Glomerular visceral epithelial cell (primary cell): ENCODE results near the gene RCN1.
"Not testable (repeated sequence)": the region's sequence is repeated elsewhere in the genome, so short reads cannot be mapped to it uniquely, and the experiment has no call there.

Experiments used
- DNase-seq: peaks from one replicate; pipeline ENCODE4 v3.0.0-alpha.2; 2016; ENCODE audit errors: extremely low spot score

Gene RCN1

DNA sequence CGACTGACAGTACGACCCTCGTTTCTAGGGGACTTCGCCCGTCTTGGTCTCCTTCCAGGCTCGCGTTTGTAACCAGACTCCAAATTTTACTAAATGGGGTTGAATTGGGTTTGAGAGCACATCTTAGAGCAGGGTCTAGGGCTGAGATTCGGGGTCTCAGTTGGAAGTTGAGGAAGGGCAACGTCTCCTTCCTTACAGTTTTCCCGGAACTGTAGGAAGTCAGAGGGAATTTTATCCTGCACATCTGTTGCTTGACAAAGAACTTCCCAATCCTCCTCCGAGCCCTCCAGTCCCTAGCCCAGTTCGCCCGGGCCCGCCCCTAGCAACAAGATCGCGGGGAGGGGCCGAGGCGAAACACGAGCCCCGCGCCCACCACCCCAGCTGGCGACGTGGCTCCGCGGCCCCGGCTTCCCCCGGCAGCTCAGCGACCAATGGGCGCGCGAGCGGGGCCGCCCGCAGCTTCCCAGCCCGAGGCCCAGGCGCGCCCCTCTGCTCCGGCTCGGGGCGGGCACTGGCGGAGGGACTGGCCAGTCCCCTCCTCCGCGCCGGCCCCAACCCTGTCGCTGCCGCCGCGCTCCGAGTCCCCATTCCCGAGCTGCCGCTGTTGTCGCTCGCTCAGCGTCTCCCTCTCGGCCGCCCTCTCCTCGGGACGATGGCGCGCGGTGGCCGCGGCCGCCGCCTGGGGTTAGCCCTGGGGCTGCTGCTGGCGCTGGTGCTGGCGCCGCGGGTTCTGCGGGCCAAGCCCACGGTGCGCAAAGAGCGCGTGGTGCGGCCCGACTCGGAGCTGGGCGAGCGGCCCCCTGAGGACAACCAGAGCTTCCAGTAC, at the start of gene RCN1:
Gene RCN1, plus strand, starts transcription at position 530 of the 826 bp plus-strand sequence. Its CDS starts 123 bp downstream, at position 653.
- peak; percentile 76 for DNase-seq

DNA sequence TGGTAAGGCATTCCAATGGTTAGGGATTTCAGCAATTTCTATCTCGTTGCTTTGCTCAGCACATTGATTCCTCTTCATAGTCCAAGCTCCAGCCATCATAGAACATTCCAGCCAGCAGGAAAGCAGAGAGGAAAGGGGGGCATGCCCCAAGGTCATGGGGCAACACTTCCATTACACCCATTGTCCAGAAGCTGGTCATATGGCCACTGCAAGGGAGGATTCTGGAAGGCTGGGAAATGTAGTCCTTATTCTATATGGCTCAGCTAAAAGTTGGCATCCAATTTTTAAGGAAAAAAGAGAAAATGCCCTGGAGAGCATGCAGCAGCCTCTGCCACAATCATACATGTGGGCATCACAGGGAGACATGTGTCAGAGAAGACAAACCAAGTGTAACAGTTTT, 47.1 kb upstream of the RCN1 start:
- DNase-seq = no peak

DNA sequence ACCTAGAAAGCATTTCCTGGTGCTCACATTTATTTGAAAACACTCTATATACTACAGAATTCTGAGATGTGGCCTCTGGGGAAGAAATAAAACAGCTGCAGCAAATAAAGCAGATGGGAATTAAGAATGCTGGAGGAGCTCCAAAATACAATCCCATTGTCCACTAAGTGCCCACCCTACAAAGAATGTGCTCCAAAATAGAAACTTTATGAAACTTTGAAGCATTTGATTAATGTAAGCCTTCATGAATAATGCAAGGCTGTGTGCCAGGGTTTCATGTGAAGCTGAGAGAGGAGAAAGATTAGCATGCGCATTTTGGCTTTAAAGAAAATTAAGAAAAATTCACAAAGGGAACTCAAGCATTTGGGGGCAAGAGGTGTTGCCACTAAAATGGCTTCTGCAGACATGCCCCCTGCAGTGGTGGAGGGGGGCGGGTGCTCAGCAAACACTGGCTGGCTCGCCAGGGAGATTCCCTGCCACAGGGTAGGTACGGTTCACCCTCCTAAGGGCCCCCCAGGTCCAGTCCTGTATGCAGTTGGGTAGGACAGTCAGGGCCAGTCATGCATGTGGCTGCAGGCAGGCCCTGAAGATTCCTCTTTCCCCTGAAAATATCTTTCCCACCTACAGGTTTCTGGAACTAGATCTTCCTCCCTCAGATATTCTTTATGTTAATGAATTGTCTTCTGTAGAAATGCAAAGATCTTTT, 46.6 kb upstream of the RCN1 start:
- DNase-seq = no peak

DNA sequence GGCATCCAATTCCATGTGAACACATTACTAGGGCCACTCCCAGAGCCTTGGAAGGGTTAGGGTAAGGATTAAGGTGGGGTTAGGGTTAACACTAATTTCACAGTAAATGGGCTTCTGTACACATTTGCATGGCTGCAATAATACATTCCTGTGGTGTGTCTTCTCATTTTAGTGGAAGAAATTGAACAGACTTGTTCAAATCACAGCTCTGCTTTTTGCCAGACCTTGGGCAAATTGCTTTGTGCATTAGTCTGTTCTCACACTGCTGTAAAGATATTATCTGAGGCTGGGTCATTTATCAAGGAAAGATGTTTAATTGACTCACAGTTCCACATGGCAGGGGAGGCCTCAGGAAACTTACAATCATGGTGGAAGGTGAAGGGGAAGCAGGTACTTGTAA, 45.4 kb upstream of the RCN1 start:
- no peak for DNase-seq

DNA sequence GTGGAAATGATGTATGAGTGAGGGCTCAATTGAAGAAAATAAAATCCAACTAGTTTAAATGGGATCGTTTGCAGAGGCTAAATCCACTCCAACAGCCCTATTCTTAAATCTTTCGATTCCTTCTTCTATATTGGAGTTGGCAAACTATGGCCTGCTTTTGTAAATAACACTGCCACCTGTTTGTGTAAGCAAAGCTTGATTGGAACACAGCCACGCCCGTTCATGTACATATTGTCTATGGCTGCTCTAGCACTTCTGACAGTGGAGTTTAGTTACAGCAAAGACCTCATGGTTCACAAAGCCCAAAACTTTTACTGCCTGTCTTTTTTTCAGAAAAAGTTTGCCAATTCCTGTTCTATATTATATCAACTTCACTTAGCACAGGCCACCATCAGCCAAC, 40.6 kb upstream of the RCN1 start:
- no peak for DNase-seq

DNA sequence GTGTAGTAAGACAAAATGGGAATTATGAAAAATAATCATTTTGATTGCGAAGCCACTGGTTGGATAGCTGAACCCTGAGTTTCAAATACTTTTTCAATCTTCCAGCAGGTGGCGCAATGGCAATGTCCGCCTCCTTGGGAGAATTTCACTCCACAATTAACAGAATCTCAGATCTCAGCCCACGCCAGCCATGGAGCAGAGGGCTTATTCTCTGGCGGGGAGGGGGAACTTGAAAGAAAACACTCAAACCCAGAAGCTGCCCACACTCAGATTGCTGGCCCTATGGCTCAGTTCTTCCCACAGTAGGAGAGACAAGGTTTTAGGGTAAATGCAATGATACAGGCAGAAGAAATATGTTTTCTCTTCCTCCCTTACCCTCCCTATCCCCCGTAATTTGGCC, 38.7 kb upstream of the RCN1 start:
- peak; percentile 53 for DNase-seq

DNA sequence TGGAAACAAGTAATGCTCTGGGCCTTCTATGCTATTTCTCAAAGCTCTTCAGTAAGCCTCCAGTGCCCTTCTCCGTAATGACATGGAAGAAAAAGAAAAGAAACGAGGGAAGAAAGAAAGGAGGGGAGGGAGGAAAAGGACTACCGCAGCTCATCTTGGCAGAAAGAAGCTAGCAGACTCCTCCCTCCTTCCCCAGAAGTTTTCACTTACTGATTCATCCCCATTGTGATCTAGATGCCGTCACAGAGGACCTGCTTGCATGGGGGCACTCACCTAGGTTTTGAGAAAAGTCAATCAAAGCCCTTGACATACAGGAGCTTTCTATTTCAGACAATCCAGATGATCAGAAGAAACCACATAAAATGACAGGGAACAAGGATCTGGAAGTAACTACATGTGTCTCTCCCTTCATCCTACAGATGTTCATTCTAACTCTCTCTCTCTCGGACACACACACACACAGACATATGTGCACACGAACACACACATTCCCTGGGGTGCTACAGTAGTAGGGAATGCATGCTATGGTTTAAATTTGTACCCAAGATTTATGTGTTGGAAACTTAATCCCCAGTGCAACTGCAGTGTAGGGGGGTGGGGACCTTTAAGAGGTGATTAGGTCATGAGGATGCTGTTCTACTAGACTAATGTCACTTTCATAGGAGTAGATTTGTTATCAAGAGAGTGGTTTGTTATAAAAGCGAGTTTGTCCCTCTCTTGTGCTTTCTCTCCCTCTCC, 37.6 kb upstream of the RCN1 start:
- DNase-seq = no peak

DNA sequence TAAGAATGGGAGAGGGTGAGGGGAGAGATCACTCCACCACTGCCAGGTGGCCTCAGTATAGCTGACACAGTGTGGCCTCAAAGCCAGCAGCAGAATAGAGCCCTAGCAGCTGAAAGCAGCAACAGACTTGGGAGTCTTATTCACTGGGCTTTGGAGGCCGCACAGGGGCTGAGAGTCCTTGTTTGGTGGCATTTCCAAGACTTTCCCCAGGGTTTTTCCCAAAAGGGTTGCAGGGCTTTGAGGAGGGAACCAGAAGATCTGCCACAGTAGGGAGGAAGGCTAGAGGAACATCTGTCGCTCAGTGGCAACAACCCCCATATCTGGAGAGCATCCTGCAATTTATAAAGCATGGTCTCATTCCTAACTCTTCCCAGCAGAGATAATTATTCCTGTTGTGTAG, 35.0 kb upstream of the RCN1 start:
- DNase-seq = no peak

DNA sequence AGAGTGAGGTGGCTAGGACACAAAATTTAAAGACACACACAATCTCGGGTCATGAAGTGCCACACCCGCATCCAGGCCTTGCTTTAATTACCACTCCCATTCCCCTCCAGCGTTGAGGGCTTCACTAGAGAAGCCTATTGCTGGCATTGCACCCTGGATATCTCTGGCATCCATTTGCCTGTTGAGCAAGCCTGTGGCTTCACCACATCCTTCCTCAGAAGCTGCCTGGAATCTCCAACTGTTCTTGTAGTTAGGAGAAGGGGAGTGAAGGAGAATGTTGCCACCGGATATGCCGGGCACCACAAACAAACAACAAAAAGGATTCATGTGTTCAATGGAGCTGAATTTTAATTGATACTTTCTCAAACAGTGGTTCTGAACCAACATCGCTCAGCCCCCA, 34.4 kb upstream of the RCN1 start:
- peak; percentile 25 for DNase-seq

DNA sequence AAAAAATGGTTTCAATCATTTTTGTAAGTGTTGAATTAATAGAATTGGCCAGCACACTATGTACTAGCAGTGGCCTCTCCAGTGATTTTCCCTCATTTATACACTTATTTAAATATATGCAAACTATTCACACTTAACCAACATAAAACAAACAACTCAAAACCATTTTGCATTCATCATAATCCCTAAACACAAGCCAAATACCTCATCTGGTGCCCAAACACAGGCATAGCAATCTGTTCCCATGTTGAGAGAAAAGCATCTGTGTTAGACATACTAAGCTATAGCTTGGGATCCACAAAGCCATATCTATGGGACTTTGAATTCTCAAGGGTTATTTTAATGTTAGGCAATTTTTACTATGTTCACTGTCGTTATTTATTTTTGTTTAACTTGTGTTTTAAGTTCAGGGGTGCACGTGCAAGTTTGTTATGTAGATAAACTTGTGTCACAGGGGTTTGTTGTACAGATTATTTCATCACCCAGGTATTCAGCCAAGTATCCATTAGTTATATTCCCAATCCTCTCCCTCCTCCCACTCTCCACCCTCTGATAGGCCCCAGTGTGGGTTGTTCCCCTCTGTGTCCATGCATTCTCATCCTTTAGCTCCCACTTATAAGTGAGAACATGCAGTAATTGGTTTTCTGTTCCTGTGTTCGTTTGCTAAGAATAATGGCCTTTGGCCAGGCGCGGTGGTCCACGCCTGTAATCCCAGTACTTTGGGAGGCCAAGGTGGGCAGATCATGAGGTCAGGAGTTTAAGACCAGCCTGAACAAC, 31.0 kb upstream of the RCN1 start:
- DNase-seq = no peak

DNA sequence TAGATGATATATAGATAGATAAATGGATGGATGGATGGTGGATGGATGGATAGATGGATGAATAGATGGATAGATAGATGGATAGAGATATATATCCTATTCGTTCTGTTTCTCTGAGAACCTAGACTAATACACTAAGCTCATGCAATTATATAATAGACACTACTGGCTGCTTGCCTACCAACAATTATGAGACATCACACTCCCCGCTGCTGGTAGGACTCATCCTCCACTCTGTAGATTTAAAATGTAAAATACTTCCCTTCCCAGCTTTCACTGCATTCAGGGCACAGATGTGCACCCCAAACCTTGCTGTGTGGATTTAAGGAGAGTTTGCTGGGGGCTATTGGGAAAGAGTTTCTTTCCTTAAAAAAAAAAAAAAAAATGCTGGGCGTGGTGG, 28.3 kb upstream of the RCN1 start:
- DNase-seq = no peak

DNA sequence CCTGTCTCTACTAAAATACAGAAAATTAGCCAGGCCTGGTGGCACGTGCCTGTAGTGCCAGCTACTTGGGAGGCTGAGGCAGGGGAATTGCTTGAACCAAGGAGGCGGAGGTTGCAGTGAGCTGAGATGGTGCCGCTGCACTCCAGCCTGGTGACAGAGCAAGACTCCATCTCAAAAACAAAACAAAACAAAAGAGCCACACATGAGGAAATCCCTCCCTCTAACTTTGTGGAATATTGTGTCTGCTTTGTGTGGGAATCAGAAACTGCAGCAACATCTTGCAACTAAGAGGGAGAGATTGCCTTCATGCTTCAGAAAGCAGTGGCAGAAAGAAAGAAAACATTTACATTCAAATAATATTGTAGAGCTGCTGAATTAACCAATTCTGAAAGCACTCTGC, 27.8 kb upstream of the RCN1 start:
- DNase-seq = not testable (repeated sequence)

DNA sequence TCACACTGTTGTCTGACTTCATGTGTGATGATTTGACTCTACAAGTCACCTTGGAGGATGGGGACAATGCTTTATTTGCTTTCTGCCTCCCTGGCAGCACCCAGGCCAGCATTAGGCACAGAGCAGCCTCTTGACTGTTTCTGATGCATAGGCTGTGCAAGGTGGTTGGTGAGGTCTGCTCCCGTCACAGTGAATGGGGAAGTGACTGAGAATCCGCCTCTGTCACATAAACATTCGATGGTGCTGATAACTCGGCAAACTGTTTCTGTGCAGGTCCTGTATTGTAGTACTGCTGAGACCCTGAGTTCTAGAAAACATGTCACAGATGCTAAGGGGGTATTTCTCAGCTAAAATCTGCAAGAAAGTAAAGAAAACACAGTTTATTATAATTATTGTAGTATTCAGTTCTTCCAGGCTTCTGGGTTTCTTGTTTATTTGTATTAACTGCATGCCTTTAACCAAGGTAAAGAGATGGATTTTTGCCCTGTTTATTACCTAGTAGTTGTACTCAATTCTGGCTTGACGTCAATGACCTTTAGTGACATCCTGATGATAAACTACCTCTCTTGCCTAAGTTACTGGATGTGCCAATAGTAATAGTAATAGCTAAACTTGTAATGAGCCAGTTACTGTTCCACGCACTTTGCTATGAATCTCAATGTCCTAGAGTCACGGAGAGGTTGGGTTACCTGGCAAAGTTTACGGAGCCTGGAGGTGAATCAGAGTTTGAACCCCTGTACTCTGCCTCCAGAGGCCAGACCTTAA, 24.8 kb upstream of the RCN1 start:
- DNase-seq = no peak

DNA sequence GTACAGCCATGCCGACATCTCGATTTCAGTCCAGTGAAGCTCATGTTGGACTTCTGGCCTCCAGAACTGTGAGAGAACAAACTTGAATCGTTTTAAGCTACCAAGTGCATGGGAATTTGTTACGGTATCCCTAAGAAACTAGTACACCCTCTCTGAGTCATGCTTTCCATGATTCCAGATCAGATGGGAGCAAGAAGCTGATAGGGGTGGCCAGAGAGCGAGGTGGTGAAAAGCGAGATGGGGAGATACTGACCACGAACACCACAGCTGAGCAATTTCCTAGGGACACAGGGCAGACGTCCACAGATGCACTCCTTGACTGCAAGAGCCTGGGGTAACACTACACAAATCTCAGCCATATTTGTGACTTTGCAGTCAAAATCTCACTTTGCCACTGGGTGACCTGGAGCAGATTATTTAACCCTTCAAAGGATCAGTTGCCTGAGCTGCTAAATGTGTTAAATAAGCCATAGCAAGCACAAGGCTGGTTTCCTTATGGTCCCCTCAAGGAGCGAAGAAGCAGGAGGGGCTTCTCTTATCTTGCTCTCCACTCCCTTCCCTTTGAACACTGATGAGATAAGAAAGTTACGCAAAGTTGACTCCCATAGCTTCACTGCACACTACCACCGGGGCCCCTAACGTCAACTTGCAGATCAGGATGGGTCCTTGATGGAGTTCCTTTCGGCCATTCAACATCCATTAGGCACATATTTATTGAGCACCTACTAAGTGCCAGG, 22.6 kb upstream of the RCN1 start:
- peak; percentile 38 for DNase-seq

DNA sequence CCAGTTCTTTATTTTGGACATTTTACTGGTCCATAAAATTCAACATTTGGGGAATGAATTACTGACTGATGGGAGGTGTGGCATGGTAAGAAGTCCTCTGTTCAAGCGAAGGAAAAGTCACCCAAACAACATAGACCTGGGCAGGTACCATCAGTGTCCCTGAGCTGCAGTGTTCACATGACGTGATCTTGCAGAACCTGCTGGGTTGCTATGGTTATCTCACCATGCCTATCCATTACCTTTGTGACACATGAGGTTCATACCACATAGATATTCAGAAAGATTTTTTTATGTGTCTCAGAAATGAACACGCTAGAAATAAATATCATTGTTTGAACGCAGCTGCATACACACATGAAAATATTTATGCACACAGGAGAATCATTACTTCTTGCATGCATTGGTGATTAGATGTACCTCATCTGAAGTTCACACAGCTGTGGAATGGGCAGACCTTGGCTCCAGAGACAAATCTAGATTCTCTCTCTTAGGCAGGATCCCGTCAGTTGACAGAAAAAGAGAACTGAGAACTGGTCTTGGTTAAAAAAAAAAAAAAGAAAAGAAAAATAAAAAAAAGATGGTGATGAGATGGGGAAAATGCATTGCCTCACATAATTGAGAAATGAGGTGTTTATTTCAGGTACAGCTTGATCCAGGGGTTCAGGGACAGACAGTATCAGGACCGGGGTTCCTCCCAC, 21.4 kb upstream of the RCN1 start:
- DNase-seq = no peak

DNA sequence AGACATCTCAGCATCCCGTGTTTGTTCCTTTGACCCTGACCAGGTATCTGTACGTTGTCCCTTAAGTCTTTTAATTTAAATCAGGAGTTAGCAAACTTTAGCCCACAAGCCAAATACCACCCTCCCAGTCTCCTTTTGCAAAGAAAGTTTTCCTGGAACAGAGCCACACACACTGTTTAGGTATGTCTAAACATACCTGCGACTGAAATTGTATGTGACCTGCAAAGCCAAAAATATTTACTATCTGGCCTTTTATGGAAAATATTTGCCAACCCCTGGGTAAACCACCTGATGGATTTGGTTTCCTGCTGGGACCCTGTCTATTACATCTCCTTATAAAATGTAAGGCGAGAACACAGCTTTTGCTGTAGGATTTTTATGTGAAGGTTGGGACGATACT, 20.2 kb upstream of the RCN1 start:
- DNase-seq = no peak

DNA sequence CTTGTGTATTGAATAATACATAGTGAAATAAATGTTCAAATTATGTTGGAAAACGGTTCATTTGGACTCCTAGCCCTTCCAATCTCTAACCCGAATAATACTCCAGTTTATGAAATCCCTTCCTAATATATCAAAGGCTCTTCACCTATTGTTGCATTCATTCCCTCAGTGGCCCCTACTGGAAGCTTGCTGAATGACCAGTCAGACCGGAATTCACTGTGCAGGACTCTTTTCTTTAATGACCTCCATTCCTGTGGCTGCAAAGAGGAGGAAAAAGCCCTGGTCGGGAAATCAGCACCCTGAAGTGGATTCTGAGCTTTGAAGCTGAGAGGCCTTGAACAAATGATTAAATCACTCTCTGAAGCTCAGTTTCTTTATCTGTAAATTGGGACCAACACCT, 19.1 kb upstream of the RCN1 start:
- DNase-seq = peak; percentile 47

DNA sequence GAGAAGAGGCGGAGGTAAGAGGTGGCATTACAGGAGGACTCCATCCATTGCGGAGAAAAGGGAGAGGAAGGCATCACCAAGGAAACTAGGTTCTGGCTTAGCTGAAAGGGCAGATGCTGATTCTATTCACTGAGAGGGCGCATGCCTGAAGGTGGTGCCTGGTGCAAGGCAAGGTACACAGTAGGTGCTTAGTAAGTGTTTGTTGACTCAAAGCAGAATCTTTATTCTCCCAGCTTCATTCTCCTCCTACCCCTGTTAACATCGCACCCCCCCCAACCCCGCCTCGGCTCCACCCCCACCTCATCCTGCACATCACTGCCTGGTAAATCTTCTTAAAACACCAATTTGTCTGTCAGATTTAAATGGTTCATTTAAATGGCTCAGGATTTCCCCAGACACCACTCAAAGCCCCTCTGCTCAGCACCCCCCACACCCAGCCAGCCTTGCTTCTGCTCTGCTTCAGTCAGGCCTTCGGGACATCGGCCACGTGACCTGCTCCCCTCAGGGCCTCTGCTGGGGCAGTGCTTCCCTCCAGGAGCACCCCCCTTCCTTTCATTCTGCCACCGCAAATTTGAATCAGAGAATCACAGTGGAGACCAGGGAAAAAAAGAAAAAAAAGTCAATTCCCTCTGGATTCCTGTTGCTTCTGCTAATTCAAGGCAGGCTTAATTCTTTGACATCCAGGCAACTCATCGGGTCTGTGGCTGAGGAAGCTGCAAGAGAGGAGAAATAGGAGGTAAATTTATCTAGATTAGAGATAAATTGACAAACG, 17.8 kb upstream of the RCN1 start:
- DNase-seq = no peak

DNA sequence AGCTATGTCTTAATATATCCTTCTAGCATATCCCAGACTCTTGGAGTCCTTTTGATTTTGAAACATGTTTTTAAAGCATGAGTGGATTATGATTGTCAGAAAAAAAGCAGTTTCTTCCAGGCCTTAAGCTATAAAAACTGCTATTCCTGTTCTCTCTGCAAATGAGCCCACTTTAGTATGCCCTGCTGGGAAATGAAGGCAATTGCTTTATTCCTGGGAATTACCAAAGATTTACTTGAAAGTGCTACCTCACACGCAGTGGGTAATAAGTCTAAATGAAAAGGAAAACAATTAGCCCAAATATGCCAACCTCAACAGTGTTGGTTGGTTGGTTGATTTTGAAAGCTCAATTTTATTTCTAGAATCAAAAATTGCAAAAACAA, 17.2 kb upstream of the RCN1 start:
- no peak for DNase-seq
